ENCODE data around the gene ATP9A.
"Not testable (repeated sequence)": the region's sequence is repeated elsewhere in the genome, so short reads cannot be mapped to it uniquely, and the experiment has no call there.

ATP9A gene

DNA sequence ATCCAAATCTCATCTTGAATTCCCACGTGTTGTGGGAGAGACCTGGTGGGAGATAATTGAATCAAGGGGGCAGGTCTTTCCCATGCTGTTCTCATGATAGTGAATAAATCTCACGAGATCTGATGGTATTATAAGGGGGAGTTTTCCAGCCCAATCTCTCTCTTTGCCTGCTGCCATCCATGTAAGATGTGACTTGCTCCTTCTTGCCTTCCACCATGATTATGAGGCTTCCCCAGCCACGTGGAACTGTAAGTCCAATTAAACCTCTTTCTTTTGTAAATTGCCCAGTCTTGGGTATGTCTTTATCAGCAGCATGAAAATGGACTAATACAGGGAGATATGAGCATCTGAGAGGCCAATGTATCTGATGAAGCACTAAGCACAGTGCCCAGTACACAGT, 199.7 kb downstream of the ATP9A start:
- not testable (repeated sequence) for H3K4me3 ChIP-seq, H3K27ac ChIP-seq

DNA sequence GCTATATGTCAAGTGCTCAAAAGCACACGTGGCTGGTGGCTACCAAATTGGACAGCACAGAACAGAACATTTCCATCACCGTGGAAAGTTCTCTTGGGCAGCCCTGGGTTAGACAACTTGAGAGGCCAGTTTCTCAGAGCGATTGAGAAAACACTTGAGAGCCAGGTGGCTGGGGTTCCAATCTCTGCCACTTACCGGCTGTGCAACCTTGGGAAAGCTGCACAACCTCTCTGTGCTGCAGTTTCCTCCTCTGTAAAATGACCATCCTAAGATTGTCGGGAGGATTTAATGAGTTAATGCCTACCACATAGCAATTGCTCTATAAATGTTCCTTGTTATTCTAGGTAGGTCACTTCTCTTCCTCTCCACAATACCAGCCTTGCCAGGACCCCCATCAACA, 200.6 kb downstream of the ATP9A start:
- Histone ChIP-seq H3K4me3 (no peak overlapping the region), H3K27ac (no peak overlapping the region)

GRCh38 chr20:51566594-51566993, 201.6 kb downstream of the ATP9A start:
- Histone ChIP-seq H3K27ac (no peak overlapping the region), H3K4me3 (no peak overlapping the region)

DNA sequence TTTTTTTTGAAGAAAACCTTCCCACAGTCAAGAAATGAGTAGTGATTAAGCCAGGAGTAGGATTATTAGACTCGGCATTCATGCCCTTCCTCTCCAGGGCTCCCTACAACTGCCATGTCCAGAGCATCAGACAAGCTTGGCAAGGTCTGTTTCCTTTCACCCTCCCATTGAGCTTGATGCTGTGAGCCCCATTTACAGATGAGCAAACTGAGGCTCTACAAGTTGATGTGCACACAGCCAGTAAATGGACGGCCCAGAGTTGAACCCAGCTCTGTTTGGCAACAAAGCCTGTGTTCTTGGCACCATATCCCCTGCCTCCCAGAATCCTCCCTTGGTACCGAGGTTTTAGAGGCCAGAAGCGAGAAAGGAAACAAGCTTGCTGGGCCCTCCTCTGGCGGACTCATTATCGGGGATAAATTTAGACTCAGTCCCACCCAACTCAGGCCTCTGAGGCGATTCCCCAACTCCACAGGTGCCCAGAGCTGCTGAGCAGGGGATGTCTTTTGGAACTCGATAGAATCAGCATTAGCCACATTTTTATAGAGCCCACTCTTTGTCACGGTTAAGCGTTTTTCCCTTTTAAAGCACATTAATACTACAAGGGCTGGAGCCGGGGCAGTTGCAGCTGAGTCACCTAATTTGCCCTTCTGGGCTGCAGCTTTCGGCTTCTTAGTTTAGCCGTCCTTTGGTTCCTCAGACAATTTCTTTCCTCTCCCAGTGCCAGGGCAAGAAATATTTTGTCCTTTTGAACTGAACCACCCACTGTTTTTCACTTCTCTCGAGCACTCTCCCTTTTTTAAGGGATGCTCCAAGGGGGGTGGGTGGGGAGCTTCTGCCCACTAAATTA, 202.7 kb downstream of the ATP9A start:
- Histone ChIP-seq H3K27ac (peak overlapping the region in 5 of 21 experiments; percentile 29 to 38 (median 32)), H3K4me3 (no peak overlapping the region)

GRCh38 chr20:51563486-51564332, 204.5 kb downstream of the ATP9A start:
- Histone ChIP-seq H3K27ac (peak overlapping the region in 15 of 21 experiments; percentile 19 to 94 (median 77)), H3K4me3 (peak overlapping the region in 1 of 7 experiments; percentile 35)

- H3K27ac ChIP-seq: peak overlapping the region in 19 of 21 experiments; percentile 19 to 94 (median 72)
- H3K4me3 ChIP-seq: peak overlapping the region in 4 of 7 experiments; percentile 21 to 43 (median 38)
Observed at GRCh38 chr20:51563174-51563485, 205.1 kb downstream of the ATP9A start.

- peak overlapping the region; percentile 16 to 43 (median 35) for H3K4me3 ChIP-seq
- peak overlapping the region in 20 of 21 experiments; percentile 9 to 94 (median 76) for H3K27ac ChIP-seq
Observed at GRCh38 chr20:51562332-51563173, 205.6 kb downstream of the ATP9A start.

GRCh38 chr20:51562027-51562331, 206.2 kb downstream of the ATP9A start:
- H3K27ac ChIP-seq: peak overlapping the region in 20 of 21 experiments; percentile 9 to 94 (median 74)
- H3K4me3 ChIP-seq: peak overlapping the region; percentile 16 to 43 (median 35)

DNA sequence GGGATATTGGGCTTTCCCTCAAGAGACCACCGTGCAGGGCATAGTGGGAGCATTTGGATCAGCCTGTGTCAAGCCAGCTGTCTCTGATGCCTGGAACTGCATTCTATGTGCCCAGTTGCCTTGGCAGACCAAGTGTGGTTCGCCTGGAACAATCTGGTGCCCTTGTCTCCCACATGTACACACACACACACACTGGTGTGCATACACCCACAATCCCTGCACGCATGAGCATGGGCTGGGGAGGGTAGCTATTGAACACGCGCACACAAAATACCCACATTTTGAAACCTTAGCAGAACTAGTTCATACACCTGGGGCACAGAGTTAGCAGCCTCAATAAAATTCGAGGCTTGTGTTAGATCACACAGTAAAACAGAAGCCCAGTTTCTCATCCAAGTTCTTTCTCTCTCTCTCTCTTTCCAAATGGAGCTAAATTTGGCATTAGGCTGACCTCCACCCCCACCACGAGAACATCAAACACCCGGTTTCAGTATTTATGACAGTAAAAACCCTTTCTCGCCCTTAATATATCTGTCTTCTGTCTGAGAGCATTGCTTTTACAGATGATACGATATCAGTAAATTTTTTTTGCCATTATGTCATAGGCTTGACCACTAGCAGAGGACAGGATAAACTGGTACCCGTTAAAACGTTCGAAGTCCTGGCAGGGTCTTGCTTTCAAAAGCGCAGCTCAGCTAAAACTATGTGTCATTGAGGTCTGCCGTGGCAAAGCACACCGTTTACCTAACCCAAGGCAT, 207.5 kb downstream of the ATP9A start:
- Histone ChIP-seq H3K27ac (peak overlapping the region in 1 of 21 experiments; percentile 86), H3K4me3 (peak overlapping the region in 1 of 7 experiments; percentile 43)

DNA sequence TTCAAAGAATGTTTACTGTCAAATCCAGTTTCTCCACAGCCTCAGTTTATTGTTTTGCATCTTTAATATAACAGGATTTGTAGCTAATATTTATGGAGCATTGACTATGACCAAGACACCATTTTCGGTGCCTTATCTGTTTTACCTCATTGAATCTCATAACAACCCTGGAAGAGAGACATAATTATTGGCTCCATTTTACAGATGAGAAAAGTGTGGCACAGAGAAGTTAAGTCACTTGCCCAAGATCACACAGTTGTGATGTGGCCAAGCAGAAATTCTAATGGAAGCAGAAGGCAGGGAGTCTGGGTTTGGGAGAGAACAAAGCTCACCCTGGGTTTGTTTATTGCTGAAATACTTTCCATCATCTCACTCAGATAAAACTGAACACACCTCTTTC, 208.1 kb downstream of the ATP9A start:
- H3K4me3 ChIP-seq: no peak overlapping the region
- H3K27ac ChIP-seq: no peak overlapping the region

GRCh38 chr20:51554538-51555165, 213.5 kb downstream of the ATP9A start:
- Histone ChIP-seq H3K4me3 (no peak overlapping the region), H3K27ac (peak overlapping the region in 2 of 21 experiments; percentile 36 to 46)

GRCh38 chr20:51553897-51554486, 214.2 kb downstream of the ATP9A start:
- H3K27ac ChIP-seq: peak overlapping the region in 2 of 21 experiments; percentile 36 to 46
- H3K4me3 ChIP-seq: no peak overlapping the region

DNA sequence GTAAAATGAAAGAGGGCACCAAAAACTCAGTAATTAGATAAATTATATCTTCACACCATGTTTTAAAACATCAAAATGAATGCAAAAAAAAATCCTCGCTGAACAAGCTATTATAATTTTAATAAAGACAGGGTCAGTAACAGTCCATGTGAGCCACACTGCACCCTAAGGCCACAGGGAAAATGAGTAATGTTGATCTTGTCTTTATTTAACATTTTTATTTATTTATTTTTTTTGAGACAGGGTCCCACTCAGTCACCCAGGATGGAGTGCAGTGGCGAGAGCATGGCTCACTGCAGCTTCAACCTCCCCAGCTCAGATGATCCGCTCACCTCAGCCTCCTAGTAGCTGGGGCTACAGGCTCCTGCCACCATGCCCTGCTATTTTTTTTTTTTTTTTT, 217.0 kb downstream of the ATP9A start:
- no peak overlapping the region for H3K27ac ChIP-seq
- H3K4me3 ChIP-seq: no peak overlapping the region

- Histone ChIP-seq H3K27ac (no peak overlapping the region), H3K4me3 (no peak overlapping the region)
Observed at GRCh38 chr20:51549474-51549873, 218.7 kb downstream of the ATP9A start.

GRCh38 chr20:51547951-51548350, 220.2 kb downstream of the ATP9A start:
- H3K27ac ChIP-seq: no peak overlapping the region
- H3K4me3 ChIP-seq: no peak overlapping the region
